HEK293T (cell line): ENCODE data around the gene ADCY2.

Experiments
- ELF4 ChIP-seq: fragments of 450-650 bp; IDR thresholded peaks from 2 replicates; pipeline ENCODE4 v1.6.1; 2017; ENCODE audit warnings: antibody characterized with exemption
- FOXM1 ChIP-seq: fragments of 450-650 bp; IDR thresholded peaks from 2 replicates; pipeline ENCODE4 v1.6.1; 2017; ENCODE audit warnings: mild to moderate bottlenecking, borderline replicate concordance
- LEF1 ChIP-seq: fragments of 450-650 bp; IDR thresholded peaks from 2 replicates; pipeline ENCODE4 v1.6.1; 2017; ENCODE audit warnings: mild to moderate bottlenecking, borderline replicate concordance

- TF ChIP-seq ELF4 = no peak
- no peak for TF ChIP-seq LEF1
- TF ChIP-seq FOXM1 = no peak
Measured at GRCh38 chr5:7372399-7372798, 23.5 kb upstream of the ADCY2 start.
